HCT116 (cell line): ENCODE data around the gene UBE2L5. TPM values are rescaled to one million over a fixed set of nuclear protein-coding genes. Genes with fewer than 3 reads are reported as not detected.

ENCODE experiments used
- ATAC-seq: fragments of 200-7000 bp; cut with Tn5 transposase; 2 replicates; pipeline ENCODE4 v1.9.1; 2020; ENCODE audit warnings: mild to moderate bottlenecking, moderate library complexity
- BruUV-seq: library from RNA; stranded (reverse); fragments of 400-500 nt; replicated peaks from 2 replicates; lab custom pipeline; 2021; lab: Mats Ljungman, UMichigan
- CTCF ChIA-PET: fragments of 300-600 bp; sonication (Branson Sonifier 250); formaldehyde crosslinking; loops from one replicate; lab custom pipeline; 2021; ENCODE audit warnings: antibody characterized with exemption; lab: Charles Lee
- POLR2A ChIA-PET: fragments of 300-600, 350-600 bp; sonication (Branson Sonifier 250); formaldehyde crosslinking; loops from one replicate; lab custom pipeline; 2021; ENCODE audit warnings: antibody characterized with exemption; lab: Charles Lee
- RAD21 ChIA-PET, 2 experiments: fragments of 300-600 bp; sonication (Branson Sonifier 250); formaldehyde crosslinking; loops; one replicate each; lab custom pipeline; 2023; ENCODE audit warnings: low total read pairs in 2 of 2; ENCODE audit not compliant: uncharacterized antibody in 2 of 2, unreplicated experiment in 2 of 2, low non-redundant PET in 1 of 2; lab: Charles Lee
- DNase-seq: peaks from one replicate; pipeline ENCODE4 v3.0.0-alpha.2; 2010; ENCODE audit warnings: low read depth, low spot score
- H2AFZ ChIP-seq: fragments of 200-600 bp; shearing (Covaris generic), sonication (generic); 2 replicates; pipeline ENCODE4 v1.6.1; 2017; ENCODE audit warnings: low read depth, mixed run types, mixed read lengths, antibody characterized with exemption, low read length; ENCODE audit not compliant: poor library complexity, severe bottlenecking
- H3K27ac ChIP-seq: 2 replicates; pipeline ENCODE4 v1.5.1; 2012; ENCODE audit warnings: low read depth, low read length
- H3K27me3 ChIP-seq: fragments of 200-600 bp; sonication (generic); 2 replicates; pipeline ENCODE4 v1.6.1; 2016; ENCODE audit warnings: mixed run types, low read length, mixed read lengths; ENCODE audit not compliant: insufficient read depth
- H3K36me3 ChIP-seq, 2 experiments: fragments of 200-500 bp in 1 of 2; fragments of 200-600 bp in 1 of 2; sonication (Bioruptor generic) in 1 of 2; sonication (generic) in 1 of 2; 2 replicates each; pipeline versions ENCODE4 v1.5.1 to v1.6.1; 2014 to 2016; ENCODE audit warnings: low read length in 2 of 2, inconsistent platforms in 1 of 2, mixed read lengths in 1 of 2, mixed run types in 1 of 2; ENCODE audit not compliant: insufficient read depth in 2 of 2, control insufficient read depth in 1 of 2
- H3K4me1 ChIP-seq, 2 experiments: fragments of 200-600 bp in 1 of 2; sonication (generic) in 1 of 2; 2 replicates each; pipeline versions ENCODE4 v1.5.1 to v1.6.1; 2012 to 2017; ENCODE audit warnings: low read length in 2 of 2, inconsistent platforms in 1 of 2, mild to moderate bottlenecking in 1 of 2, mixed read lengths in 1 of 2, mixed run types in 1 of 2, moderate library complexity in 1 of 2; ENCODE audit not compliant: insufficient read depth in 2 of 2, control insufficient read depth in 1 of 2
- H3K4me2 ChIP-seq: fragments of 200-600 bp; sonication (generic); 2 replicates; pipeline ENCODE4 v1.6.1; 2017; ENCODE audit warnings: mixed run types, low read length, mixed read lengths
- H3K4me3 ChIP-seq, 2 experiments: fragments of 200-600 bp in 1 of 2; sonication (generic) in 1 of 2; replicated peaks in 1 of 2; 2 replicates each; pipeline ENCODE4 v1.5.1; 2011 to 2016; ENCODE audit warnings: low read length in 2 of 2, control low read depth in 1 of 2, low read depth in 1 of 2, mild to moderate bottlenecking in 1 of 2, mixed read lengths in 1 of 2, mixed run types in 1 of 2
- H3K79me2 ChIP-seq: fragments of 200-600 bp; sonication (generic); 2 replicates; pipeline ENCODE4 v1.6.1; 2017; ENCODE audit warnings: mild to moderate bottlenecking, mixed run types, low read length, moderate library complexity, mixed read lengths; ENCODE audit not compliant: insufficient read depth
- H3K9ac ChIP-seq: fragments of 200-600 bp; sonication (generic); 2 replicates; pipeline ENCODE4 v1.6.1; 2016; ENCODE audit warnings: low read length, mixed read lengths
- H3K9me2 ChIP-seq: fragments of 200-600 bp; sonication (generic), shearing (Covaris generic); 2 replicates; pipeline ENCODE4 v1.6.1; 2017; ENCODE audit warnings: mixed run types, mild to moderate bottlenecking, moderate library complexity; ENCODE audit not compliant: insufficient read depth
- H3K9me3 ChIP-seq, 2 experiments: fragments of 200-500 bp in 1 of 2; fragments of 200-600 bp in 1 of 2; sonication (Bioruptor generic) in 1 of 2; sonication (generic) in 1 of 2; 2 replicates each; pipeline ENCODE4 v1.6.1; 2014 to 2017; ENCODE audit warnings: low read length in 2 of 2, mixed read lengths in 2 of 2, inconsistent platforms in 1 of 2, low read depth in 1 of 2, mild to moderate bottlenecking in 1 of 2, mixed run types in 1 of 2, moderate library complexity in 1 of 2; ENCODE audit not compliant: control insufficient read depth in 1 of 2, insufficient read depth in 1 of 2
- H4K20me1 ChIP-seq: fragments of 200-600 bp; sonication (generic), shearing (Covaris generic); 2 replicates; pipeline ENCODE4 v1.6.1; 2017; ENCODE audit warnings: mixed run types, mild to moderate bottlenecking, moderate library complexity; ENCODE audit not compliant: insufficient read depth
- ATF3 ChIP-seq: IDR thresholded peaks from 2 replicates; pipeline ENCODE4 v1.6.1; 2012
- CEBPB ChIP-seq: IDR thresholded peaks from 2 replicates; pipeline ENCODE4 v1.6.1; 2012; ENCODE audit warnings: low read depth
- CTCF ChIP-seq, 3 experiments: fragments of 200-600 bp in 1 of 3; sonication (generic) in 1 of 3; IDR thresholded peaks in 2 of 3; conservative IDR thresholded peaks in 1 of 3; 2 replicates each; pipeline ENCODE4 v1.5.1; 2012 to 2017; ENCODE audit warnings: low read depth in 2 of 3, low read length in 2 of 3, antibody characterized with exemption in 1 of 3, borderline replicate concordance in 1 of 3, control low read depth in 1 of 3, mild to moderate bottlenecking in 1 of 3, mixed read lengths in 1 of 3, mixed run types in 1 of 3, moderate library complexity in 1 of 3; ENCODE audit not compliant: insufficient read depth in 1 of 3
- ELF1 ChIP-seq: IDR thresholded peaks from 2 replicates; pipeline ENCODE4 v1.6.1; 2012; ENCODE audit warnings: low read depth, borderline replicate concordance
- FOSL1 ChIP-seq: IDR thresholded peaks from 2 replicates; pipeline ENCODE4 v1.6.1; 2012; ENCODE audit warnings: low read depth
- JUND ChIP-seq: IDR thresholded peaks from 2 replicates; pipeline ENCODE4 v1.6.1; 2012
- MAX ChIP-seq: IDR thresholded peaks from 2 replicates; pipeline ENCODE4 v1.6.1; 2012
- POLR2AphosphoS5 ChIP-seq: IDR thresholded peaks from 2 replicates; pipeline ENCODE4 v1.6.1; 2011; ENCODE audit warnings: mild to moderate bottlenecking, low read depth, low read length, moderate library complexity
- RAD21 ChIP-seq: IDR thresholded peaks from 2 replicates; pipeline ENCODE4 v1.6.1; 2012; ENCODE audit warnings: low read depth, mild to moderate bottlenecking
- SRF ChIP-seq: IDR thresholded peaks from 2 replicates; pipeline ENCODE4 v1.6.1; 2012; ENCODE audit warnings: low read depth
- YY1 ChIP-seq: IDR thresholded peaks from 2 replicates; pipeline ENCODE4 v1.6.1; 2011; ENCODE audit warnings: low read length, low read depth, moderate library complexity, mild to moderate bottlenecking; ENCODE audit not compliant: insufficient replicate concordance; ENCODE audit errors: extremely low read depth
- ZFX ChIP-seq: fragments of 450-650 bp; IDR thresholded peaks from 2 replicates; pipeline ENCODE4 v1.6.1; 2017
- intact Hi-C: fragments of 100-400 bp; cut with micrococcal nuclease; formaldehyde crosslinking; loops from 2 replicates; pipeline ENCODE4 v1.10.0; 2022
- total RNA-seq: library from RNA; stranded (reverse); gene quantifications from one replicate; pipeline ENCODE4 v1.2.1, GENCODE V29; 2021; ENCODE audit not compliant: unreplicated experiment

The UBE2L5 gene
- total RNA-seq, 1 experiment from 2014 or later: 0.15 TPM

GRCh38 chr13:30413842-30414241, 8.5 kb upstream of the UBE2L5 start:
- Histone ChIP-seq H3K27ac (no peak overlapping the region), H3K9me2 (no peaks in the 10 kb centered on the region), H3K36me3 (no peaks in the 10 kb centered on the region), H2AFZ (no peak overlapping the region), H3K4me1 (peaks cover 13 to 22% of the 10 kb centered on the region in 2 experiments; a peak in 3 of 4 replicates), H3K9me3 (no peaks in the 10 kb centered on the region), H3K27me3 (no peaks in the 10 kb centered on the region), H4K20me1 (no peaks in the 10 kb centered on the region), H3K4me2 (no peak overlapping the region), H3K9ac (no peak overlapping the region)
- no TSS peak for BruUV-seq
- POLR2A ChIA-PET: interaction anchor here (0.9 to 1.2 kb wide), 2 partner anchors 8 to 9 kb away, joined by 3 read pairs; partner anchors contain the start of gene UBE2L5
- CTCF ChIA-PET: no interaction called here
- intact Hi-C loops: no loop called here
- TF ChIP-seq MAX: no peak
- no peak for TF ChIP-seq ZFX
- no peak for TF ChIP-seq FOSL1
- no peak for TF ChIP-seq RAD21
- no peak for TF ChIP-seq ATF3
- TF ChIP-seq POLR2AphosphoS5: no peak
- no peak for TF ChIP-seq ELF1
- no peak for TF ChIP-seq YY1
- TF ChIP-seq SRF: no peak
- no peak for TF ChIP-seq CTCF (IDR thresholded peaks at IDR 0.05 in 2 of 3, conservative IDR thresholded peaks at IDR 0.05 in 1 of 3; ENCODE audit: borderline replicate concordance in 1 of 3, insufficient read depth in 1 of 3, low read depth in 2 of 3, low read length in 2 of 3)
- TF ChIP-seq CEBPB: no peak
- TF ChIP-seq JUND: no peak
- TF ChIP-seq, all 23 proteins: peak for 0
- Histone ChIP-seq H3K79me2 (no peaks in the 10 kb centered on the region), H3K4me3 (no peak overlapping the region)
- DNase-seq (no peak), ATAC-seq (no peak)
- RAD21 ChIA-PET: no interaction called here
